ENCODE data around the gene ME1.

DNA sequence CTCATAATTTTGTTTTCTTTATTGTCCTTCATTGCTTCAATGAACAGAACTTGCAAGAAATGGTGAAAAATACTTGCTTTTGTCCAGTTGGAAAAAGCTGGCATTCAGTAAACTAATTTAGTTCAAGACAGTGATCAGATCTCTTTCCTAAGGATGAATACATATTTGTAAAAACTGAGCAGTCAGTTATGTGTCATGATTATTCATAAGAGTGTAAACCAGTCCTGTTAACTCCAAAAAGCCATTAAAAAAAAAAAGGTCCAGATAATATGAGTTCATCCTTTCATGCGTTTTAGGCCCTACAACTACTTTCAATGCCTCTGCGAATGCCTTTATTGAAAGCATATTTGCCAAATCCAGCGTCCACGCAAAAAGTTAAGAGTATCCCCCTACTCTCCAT, 238.4 kb downstream of the ME1 start:
- TF ChIP-seq, protein P1, sequence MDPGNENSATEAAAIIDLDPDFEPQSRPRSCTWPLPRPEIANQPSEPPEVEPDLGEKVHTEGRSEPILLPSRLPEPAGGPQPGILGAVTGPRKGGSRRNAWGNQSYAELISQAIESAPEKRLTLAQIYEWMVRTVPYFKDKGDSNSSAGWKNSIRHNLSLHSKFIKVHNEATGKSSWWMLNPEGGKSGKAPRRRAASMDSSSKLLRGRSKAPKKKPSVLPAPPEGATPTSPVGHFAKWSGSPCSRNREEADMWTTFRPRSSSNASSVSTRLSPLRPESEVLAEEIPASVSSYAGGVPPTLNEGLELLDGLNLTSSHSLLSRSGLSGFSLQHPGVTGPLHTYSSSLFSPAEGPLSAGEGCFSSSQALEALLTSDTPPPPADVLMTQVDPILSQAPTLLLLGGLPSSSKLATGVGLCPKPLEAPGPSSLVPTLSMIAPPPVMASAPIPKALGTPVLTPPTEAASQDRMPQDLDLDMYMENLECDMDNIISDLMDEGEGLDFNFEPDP (CRISPR knock-in tag; conservative IDR thresholded peaks at IDR 0.05): no peak
- TF ChIP-seq EEA1 (CRISPR knock-in tag; IDR thresholded peaks at IDR 0.05; ENCODE audit: borderline replicate concordance): no peak
- no peak for TF ChIP-seq ZNF367 (CRISPR knock-in tag; IDR thresholded peaks at IDR 0.05; ENCODE audit: borderline replicate concordance)
- TF ChIP-seq, protein P2, sequence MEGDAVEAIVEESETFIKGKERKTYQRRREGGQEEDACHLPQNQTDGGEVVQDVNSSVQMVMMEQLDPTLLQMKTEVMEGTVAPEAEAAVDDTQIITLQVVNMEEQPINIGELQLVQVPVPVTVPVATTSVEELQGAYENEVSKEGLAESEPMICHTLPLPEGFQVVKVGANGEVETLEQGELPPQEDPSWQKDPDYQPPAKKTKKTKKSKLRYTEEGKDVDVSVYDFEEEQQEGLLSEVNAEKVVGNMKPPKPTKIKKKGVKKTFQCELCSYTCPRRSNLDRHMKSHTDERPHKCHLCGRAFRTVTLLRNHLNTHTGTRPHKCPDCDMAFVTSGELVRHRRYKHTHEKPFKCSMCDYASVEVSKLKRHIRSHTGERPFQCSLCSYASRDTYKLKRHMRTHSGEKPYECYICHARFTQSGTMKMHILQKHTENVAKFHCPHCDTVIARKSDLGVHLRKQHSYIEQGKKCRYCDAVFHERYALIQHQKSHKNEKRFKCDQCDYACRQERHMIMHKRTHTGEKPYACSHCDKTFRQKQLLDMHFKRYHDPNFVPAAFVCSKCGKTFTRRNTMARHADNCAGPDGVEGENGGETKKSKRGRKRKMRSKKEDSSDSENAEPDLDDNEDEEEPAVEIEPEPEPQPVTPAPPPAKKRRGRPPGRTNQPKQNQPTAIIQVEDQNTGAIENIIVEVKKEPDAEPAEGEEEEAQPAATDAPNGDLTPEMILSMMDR (CRISPR knock-in tag; IDR thresholded peaks at IDR 0.05): no peak
- TF ChIP-seq FOSL2 (CRISPR knock-in tag; IDR thresholded peaks at IDR 0.05): no peak
- no peak for TF ChIP-seq ZNF563 (CRISPR knock-in tag; IDR thresholded peaks at IDR 0.05)
